T-helper 1 cell treated with Interleukin-12 subunit alpha and Interleukin-12 subunit beta and Interleukin-4 antibody, amounts not matched to agents 30 ng/mL and 1 ng/mL, for 36 hours (primary cell): ENCODE results near the gene MRPS7. TPM values are rescaled to one million over a fixed set of nuclear protein-coding genes. Genes with fewer than 3 reads are reported as not detected.

Experiments
- intact Hi-C: fragments of 100-400 bp; cut with micrococcal nuclease; formaldehyde crosslinking; loops from one replicate; pipeline ENCODE4 v1.15.1; 2024
- total RNA-seq: library from RNA; stranded (reverse); gene quantifications from 2 replicates; pipeline ENCODE4 v1.2.3, GENCODE V29; 2022

Gene MRPS7
- 66.3 and 73.3 TPM in 2 replicates for total RNA-seq

DNA sequence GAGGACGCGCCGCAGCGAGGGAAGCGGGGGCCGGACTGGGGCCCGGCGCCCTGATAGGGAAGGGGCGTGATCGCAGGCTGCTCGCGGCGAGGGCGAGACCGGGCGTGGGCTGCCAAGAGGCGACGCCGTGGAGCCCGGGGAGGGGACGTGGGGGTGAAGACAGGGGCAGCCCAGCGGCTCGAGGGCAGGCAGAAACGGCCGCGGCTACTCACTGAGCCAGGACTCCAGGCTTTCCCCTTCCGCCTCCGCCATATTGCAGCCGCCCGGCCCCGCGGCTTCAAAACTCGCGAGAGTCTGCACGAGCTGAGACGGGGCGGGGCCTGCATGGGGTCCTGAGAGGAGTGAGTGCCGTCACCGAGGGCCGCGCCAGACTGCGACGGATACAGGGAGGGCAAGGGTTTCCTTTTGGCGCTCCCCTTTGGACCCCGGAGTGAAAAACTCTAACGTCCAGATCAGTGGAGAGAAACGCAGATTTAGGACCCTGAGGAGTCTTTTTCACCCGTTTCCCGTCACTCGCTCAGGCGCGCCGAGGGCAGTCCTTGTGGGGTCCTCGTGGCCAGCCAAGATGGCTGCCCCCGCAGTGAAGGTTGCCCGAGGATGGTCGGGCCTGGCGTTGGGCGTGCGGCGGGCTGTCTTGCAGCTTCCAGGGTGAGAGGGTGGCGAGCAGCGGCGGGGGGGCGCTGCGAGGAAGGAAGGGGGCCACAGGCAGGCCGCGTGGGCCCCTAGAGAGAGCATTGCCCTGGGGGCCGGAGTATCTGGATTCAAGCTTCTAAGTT lies at the start of gene MRPS7, which contains the start of gene GGA3:
MRPS7 (plus strand) TSS at position 544 of the 776 bp plus-strand sequence; CDS start at position 566, 22 bp downstream.
GGA3 (minus strand) TSS at position 271 of the 776 bp plus-strand sequence; CDS start at position 252, 19 bp downstream.
- intact Hi-C loops, result loop anchor here (1.0 to 5.0 kb wide), 13 partner anchors 9 to 596 kb away; partner anchors contain the start of genes ARMC7, ATP5PD, GRB2 and JPT1

DNA sequence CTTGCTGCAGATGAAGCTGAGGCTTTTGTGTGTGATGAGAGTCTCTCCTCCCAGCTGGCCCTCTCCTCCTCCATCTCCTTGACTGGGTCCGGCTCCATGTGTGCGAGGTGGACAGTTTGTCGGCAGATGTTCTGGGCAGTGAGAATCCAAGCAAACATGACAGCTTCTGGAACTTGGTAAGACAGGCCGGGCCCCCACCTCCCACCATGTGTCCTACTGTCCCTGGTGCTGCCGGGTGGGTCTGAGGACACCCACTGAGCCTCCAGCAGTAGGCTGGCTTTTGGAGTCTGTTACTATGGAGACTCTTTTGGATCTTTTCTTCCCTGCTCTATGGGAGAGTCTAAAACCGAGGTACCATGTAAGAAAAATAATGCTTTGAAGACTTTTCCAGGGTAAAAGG lies 43.5 kb upstream of the MRPS7 start:
- intact Hi-C loops, result no loop called here

GRCh38 chr17:75219815-75220214 lies 41.9 kb upstream of the MRPS7 start:
- intact Hi-C loops, result no loop called here

GRCh38 chr17:75225016-75225415 lies 36.7 kb upstream of the MRPS7 start:
- intact Hi-C loops, result no loop called here

GRCh38 chr17:75227729-75228128 lies 34.0 kb upstream of the MRPS7 start:
- intact Hi-C loops, result no loop called here

DNA sequence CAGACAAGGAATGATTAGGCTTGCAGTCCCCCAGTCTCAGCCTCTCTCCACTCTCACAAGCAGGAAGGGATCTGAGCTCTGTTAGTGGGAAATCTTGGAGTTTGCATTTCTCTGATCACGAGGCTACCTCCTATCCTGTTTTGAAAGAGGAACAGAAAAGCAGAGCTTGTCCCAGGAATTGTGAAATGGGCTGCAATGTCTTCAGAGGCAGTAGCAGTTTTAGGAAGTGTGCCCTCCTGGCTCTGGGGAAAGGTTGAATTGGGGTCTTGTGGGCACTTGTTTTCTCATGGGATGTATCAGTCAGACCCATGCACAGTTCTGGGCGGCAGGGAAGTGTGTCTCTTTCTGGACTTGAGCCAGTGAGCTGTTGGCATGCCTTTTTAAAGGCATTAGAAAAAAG lies 33.4 kb upstream of the MRPS7 start:
- intact Hi-C loops, result no loop called here

- intact Hi-C loops, result no loop called here
Observed at GRCh38 chr17:75228847-75229246, 32.8 kb upstream of the MRPS7 start.

DNA sequence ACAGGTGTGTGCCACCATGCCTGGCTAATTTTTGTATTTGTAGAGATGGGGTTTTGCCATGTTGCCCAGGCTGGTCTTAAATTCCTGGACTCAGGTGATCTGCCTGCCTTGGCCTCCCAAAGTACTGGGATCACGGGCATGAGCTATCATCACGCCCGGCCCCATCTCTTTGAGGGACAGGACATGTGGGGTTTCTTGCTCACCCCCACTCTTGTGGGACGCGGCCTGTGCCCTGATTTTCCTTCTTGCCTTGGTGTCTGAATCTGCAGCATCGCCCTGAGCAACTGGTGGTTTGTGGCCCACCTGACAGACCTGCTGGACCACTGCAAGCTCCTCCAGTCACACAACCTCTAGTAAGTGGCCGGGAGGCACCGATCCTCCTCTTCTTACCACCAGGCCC lies 30.6 kb upstream of the MRPS7 start:
- intact Hi-C loops, result no loop called here

DNA sequence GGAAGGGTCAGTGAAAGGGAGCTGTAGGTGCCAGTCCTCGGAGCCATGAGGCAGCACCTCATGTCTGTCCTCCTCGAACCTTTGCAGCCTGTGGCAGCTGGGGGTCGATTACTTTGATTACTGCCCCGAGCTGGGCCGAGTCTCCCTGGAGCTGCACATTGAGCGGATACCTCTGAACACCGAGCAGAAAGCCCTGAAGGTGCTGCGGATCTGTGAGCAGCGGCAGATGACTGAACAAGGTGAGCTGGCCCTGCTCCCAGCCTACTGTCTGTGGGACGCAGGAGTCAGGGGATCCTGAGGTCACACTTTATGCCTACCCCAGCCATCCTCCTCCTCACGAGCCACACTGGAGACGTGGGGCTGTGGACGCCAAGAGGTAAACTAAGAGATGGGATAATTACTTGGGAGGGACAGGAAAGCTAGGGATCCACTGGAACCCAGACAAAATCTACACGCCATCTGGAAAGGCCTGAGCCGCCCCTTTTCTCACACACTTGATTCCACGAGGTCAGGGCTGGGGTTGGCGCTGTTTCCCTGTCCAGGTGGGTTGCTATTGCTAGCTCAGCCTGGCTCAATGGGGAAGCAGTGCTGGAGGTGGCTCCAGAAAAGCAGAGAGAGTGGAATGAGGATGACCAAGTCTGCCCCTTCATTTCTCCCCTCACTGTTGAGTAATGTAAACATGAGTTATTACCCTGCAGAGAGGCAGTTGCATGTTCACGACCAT lies 29.8 kb upstream of the MRPS7 start:
- intact Hi-C loops, result no loop called here

- intact Hi-C loops, result no loop called here
Observed at GRCh38 chr17:75232786-75233185, 28.9 kb upstream of the MRPS7 start.

- intact Hi-C loops, result loop anchor here (1.0 kb wide), 3 partner anchors 123 to 276 kb away; no protein-coding TSS in a partner anchor
Observed at GRCh38 chr17:75237100-75238014, 24.3 kb upstream of the MRPS7 start.

DNA sequence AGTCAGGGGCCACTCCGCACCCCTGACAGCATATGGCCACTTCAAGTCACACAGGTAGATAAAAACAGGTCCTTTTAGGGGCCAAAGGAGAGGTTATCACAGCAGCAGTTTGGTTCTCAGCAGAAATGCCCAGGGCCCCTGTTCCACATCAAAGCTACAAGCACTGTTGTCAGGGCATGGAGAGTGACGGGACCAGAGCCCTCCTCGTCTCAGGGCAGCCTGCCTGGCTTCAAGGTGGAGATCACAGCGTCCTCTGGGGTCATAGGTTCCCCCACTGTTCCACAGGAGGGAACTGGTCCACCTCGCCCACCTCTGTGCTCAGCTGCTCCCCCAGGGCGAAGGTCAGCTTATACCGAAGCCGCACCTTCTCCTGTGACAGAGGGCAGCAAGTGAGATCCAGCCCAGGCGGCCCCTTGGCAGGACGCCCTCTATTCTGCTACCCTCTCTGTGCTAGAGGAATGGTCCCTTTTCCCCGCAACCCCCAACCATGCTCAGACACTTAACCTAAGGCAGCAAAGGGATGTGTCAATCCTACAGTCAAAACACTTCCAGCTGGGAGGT lies 23.6 kb upstream of the MRPS7 start:
- intact Hi-C loops, result loop anchor here (1.0 kb wide), 3 partner anchors 124 to 277 kb away; no protein-coding TSS in a partner anchor

GRCh38 chr17:75238684-75239191 lies 22.9 kb upstream of the MRPS7 start:
- intact Hi-C loops, result loop anchor here (1.0 kb wide), 3 partner anchors 124 to 277 kb away; no protein-coding TSS in a partner anchor

DNA sequence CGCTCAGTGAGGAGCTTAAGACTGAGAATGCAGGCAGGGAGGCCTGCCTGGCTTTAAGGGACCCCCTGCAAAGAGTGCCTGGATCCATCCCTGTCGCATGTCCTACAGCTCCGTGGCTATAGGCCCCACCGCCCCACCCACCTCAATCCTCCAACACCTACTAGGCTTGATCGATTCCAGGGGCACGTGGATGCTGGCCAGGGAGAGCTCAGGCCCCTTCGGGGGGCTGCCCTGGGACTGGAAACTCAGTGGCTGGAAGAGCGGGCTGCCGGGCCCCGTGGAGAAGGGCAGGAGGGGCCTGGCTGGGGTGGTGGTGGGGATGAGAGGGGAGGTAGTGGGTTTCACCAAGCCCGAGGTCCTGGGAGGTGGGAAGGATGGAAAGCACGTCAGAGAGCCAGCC lies 22.5 kb upstream of the MRPS7 start:
- intact Hi-C loops, result no loop called here

DNA sequence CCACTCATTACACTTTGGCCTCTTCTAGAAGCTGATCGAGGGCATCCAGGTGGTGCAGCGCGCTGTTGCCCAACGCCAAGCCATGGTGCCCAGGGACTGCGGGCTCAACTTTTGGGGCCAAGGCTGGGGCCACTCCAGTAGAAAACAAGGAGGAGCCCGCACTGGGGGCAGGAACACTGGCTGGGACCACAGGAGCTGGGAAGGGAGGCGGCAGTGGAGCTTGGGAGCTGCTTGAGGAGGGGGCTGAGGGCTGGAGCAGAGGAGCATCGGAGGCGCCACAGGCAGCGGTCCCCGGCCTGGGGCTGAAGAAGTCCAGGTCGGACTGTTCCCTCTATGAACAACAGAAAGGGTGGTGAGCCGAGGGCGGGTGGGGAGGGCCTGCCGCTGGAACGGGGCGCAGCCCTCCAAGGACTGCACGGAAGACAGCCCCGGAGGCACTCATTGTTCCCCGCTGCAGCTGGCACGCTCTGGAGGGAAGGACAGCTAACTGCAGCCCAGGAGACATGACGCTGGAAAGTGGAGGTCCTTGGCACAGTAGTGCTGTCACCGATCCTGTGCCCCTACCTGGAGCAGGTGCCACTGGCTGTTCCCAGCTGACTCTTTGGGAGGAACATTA lies 21.8 kb upstream of the MRPS7 start:
- intact Hi-C loops, result no loop called here

DNA sequence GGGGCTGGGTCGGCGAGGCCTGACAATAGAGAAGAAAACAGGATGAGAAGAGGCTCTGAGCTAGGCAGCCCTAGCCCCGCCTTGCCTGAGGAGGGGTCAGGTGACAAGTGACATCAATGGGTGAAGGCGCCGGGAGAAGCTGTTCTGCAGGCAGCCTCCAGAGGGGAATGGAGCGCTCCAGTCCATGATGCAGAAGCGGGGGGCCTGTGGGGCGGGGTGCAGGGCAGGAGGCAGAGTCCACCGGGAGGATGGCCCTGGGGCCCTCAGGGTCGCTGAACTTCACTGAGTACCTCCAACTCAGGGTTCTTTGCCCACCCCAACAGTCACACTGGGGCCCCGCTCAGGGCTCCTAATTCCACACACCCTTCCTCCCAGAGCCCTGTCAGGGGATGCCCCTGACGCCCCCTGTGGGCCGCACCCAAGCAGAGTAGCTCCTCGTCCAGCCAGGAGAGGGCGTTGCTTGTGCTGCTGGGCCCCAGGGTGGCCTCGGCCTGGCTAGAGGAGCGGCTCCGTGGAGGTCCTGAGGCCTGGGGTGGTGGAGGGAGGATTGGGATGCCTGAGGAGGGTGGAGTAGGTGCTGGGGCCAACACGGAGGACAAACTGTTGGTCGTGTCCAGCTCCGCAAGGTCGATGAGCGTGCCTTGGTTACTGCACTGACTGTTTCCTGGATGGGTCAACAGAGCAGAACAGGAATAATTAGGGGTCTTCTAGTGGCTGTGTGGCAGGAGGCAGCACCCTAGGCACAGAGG lies 21.1 kb upstream of the MRPS7 start:
- intact Hi-C loops, result no loop called here

DNA sequence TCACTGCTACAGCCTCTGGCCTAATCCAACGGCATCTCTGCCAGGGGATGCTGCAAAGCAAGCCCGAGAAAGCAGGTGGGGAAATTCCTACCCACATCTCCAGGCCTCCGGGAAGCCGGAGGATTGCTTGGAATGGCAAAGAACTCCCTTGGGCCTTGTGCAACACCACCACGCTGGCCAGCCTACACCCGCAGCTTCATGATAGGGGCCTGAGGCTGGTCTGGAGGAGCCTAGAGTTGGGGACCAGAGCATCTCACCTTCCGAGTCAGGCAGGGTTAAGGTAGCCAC lies 20.6 kb upstream of the MRPS7 start:
- intact Hi-C loops, result no loop called here

- intact Hi-C loops, result no loop called here
Observed at GRCh38 chr17:75241502-75241901, 20.2 kb upstream of the MRPS7 start.

- intact Hi-C loops, result no loop called here
Observed at GRCh38 chr17:75241996-75242460, 19.7 kb upstream of the MRPS7 start.
